SIG-M5 treated with dmso at 0.1 percent for 504 hours (cell line): ENCODE data around the gene FADS3.

Experiments
- DNase-seq: peaks from one replicate; lab custom pipeline; 2025; ENCODE audit not compliant: unreplicated experiment; lab: John Stamatoyannopoulos, UW

Gene FADS3

DNA sequence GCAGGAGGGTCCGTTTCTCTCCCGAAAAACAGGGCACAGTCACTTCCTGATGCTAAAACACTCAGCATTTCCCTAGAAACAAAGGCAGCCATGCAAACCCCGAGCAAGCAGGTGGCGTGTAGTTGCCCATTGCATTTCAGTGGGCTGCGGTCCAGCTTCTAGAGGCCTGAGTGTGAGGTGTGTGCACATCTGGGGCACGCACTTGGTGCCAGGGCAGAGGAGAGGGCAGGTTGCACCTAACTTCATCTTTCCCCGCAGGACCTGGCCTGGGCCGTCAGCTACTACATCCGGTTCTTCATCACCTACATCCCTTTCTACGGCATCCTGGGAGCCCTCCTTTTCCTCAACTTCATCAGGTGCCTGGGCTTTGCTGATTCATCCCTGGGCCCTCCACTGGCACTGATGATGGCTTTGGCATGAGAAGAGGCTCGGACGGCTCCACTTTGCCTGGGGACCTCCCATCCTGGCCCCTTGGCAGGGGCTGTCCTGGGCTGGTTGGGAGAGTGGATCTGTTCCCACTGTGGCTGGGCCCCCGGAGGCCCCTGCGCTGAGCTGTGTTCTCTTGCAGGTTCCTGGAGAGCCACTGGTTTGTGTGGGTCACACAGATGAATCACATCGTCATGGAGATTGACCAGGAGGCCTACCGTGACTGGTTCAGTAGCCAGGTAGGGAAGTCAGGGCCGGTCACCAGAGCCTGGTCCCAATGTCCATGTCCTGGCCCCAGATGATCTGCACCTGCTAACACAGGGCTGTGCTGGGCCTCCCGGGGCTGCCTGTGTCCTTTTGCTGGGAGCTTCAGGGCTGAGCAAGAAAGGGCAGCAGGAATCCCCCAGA lies 28.4 kb downstream of the FADS3 start:
- DNase-seq = no peak

GRCh38 chr11:61861634-61862033 lies 29.7 kb downstream of the FADS3 start:
- no peak for DNase-seq

GRCh38 chr11:61860054-61860903 lies 31.1 kb downstream of the FADS3 start:
- no peak for DNase-seq

DNA sequence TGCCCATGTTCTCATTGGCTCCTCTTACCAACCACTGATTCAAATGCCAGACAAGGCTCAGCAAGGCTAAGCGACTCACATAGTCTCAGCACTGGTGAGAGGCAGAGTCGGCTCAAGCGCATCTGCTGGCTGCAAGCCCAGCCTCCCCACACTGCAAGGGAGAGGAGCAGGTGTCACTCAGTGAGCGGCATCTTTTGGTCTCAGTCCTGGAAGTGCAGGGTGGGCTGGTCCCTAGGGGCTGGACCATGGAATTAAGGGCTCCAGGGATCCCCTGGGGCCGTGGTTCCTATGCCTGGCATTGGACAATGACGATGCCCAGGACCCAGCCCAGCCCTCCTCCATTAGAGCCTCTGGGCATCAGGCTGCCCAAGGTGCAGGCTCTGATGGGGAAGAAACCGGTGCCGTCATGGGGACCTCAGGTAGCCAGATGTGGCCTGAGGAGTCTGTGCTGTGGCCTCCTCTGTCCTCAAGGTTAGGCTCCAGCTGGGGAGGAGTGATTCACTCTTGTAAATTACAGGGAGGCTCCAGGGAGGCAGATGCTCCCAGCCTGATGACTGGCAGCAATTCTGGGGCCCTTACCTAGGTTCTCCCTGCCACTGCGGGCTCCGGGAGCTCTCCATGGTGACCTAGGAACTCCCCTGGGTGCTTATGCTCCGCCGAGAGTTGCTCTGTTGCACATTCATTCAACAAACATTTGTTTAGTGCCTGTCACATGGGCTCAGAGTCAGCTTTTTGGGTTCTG lies 35.2 kb downstream of the FADS3 start:
- DNase-seq = no peak

DNA sequence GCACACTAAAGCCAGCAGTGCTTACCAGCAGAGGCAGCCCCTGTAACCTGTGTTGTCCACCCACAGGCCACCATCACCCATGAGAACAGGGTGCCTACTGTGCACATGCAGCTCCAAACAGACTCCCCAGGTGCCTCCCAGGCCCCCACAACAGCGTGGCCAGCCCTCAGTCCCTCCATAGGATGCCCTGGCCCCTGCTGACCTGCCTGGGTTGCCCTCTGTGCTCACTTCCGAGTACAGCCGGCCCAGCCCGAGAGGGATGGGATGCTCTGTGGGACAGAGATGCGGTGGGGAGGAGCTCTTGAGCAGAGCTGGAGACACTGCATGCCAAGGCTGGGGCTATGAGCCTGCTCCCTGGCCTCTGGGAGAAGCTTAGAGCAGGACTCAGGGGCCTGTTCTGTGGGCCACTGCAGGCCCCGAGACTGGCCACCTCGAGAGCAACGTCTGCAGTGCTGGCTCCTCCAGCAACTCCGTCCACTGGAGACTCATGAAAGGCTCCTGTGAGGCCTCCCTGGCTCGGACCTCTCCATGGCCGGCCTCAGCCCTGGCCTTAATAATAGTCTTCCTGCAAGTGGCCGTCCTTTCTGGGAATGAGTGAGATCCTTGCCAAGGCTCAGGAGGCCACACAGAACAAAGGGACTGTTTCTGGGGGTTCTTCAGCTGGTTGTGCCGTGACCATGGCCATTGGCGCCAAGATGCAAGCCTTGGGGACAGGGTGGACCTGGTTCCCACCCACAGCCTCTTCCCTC lies 36.2 kb downstream of the FADS3 start:
- DNase-seq = no peak

DNA sequence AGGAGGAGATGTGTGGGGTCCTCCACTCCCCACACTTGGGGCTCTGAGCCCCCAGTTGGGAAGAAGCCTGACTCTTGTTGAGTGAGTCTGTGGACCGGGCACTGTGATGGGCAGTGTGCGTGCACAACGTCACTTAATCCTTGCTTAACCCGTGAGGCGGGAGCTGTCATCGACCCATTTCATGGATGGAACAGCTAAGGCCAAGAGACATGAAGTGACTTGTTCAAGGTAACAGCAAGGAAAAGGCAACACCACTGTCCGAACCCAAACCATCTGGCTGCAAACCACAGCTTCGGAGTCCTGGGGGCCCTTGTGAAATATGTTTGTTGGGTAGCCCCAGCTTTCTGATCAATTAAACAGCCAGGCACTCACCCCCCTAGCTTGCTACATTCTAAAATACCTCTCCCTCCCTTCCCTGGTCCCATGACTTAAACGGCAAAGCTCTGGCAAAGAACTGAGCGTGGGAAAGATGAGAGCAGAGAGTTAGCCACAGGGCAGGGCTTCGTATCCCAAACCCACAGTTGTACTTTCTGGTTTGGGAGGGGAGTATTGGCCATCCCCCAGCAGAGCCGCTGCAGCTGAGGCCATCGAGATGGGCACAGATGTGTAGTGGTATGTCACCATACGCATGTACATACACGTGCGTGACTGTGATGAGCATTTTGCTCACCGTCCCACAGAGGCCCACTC lies 37.0 kb downstream of the FADS3 start:
- no peak for DNase-seq

DNA sequence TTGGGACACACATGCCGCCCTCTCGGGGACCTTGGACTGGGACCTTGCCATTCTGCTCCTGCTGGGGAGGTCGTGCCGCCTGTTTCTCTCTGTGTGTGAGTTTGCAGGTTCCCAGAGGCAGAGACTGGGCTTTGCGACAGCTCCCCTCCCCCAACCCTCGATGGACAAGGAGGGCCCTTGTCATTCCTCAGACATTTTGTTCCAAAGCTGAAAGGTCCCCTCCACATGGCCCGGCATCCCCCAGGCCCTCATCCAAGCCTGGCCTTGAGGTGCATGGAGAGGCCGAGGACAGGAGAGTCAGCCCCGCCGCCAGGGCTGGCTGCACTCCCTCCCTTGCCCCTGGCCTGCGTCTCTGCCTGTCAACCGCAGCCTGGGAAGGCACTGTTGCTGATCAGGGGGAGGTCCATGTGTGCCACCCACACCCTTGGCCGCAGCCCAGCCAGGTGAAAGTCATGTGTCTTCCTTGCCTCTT lies 37.6 kb downstream of the FADS3 start:
- no peak for DNase-seq

- DNase-seq = no peak
Measured at GRCh38 chr11:61851900-61852295, 39.4 kb downstream of the FADS3 start.

GRCh38 chr11:61851113-61851899 lies 40.0 kb downstream of the FADS3 start:
- no peak for DNase-seq

GRCh38 chr11:61850687-61851086 lies 40.7 kb downstream of the FADS3 start:
- DNase-seq = no peak

GRCh38 chr11:61848631-61849030 lies 42.7 kb downstream of the FADS3 start:
- no peak for DNase-seq

DNA sequence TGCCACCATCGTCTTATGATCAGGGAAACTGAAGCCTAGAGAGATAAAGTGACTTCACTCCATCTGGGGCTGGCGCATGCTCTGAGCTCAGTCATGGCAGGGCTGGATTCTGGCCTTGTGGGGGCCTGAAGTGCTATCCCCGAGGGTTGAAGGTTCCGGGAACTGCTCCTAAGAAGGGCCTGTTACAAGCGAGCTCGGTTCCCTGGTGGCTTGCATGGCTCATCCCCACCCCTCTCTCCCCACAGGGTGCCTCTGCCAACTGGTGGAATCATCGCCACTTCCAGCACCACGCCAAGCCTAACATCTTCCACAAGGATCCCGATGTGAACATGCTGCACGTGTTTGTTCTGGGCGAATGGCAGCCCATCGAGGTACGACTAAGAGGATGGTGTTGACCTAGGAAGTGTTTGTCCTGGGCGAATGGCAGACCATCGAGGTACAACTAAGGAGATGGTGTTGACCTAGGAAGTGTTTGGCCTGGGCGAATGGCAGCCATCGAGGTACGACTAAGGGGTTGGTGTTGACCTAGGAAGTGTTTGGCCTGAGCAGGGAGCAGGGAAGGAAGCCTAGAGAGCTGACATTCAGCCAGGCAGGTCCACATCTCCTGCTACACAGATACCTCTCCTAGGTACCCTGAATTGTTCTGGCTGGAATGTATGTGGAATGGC lies 43.3 kb downstream of the FADS3 start:
- DNase-seq = no peak

DNA sequence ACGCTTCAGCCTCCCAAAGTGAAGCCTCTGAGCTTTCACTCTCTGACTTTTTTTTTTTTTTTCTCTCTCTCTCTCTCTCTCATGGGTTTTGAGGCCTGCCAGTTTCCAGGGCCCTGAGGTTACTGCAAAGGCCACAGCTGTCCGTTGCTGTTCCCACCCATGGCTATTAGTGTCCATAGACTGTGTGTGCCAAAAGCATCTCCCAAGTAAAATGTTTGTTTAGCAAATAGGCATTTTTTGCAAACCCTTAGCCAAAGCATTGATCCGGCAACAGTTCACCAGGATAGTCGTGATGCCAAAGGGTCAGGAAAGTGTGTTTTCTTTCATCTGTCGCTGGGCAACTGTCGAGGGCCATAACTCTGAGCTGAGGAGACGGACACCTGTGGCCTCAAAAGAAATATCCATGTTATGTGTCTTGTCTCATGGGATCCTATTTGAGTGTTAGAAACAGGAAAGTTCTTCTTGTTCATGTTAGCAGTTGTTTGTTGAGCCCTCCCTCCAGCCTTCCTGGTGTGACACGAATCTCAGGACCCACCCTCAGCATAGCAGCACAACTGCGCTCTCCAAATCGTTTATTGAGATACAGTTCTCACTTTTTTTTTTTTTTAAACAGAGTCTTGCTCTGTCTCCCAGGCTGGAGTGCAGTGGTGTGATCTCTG lies 44.9 kb downstream of the FADS3 start:
- no peak for DNase-seq

DNA sequence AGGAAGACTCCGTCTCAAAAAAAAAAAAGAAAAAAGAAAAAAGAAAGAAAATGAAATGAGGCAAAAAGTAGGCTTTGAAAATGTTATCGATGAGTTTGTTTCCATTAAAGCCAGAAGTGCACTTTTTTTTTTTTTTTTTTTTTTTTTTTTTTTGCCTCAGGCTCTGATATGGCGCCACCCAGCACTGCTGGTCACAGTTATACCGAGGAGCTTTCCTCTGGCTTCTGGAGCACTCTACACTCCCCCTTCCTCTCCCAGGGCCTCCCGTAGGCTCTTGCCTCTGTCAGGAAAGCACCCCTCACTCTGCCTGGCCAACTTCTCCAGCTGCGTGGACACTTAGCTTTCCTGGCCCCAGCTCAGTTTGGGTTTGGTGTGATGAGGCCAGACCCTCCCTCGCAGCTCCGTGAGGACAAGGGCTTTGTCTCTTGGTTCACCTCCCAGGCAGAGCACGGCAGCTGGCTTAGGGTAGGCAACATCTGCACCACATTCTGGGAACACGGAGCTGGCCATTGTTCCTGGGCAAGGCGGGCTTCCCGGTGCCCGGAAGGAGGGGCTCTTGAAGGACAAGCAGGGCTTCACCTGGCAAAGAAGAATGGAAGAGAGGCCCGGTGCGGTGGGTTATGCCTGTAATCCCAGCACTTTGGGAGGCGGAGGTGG lies 46.3 kb downstream of the FADS3 start:
- DNase-seq = no peak

DNA sequence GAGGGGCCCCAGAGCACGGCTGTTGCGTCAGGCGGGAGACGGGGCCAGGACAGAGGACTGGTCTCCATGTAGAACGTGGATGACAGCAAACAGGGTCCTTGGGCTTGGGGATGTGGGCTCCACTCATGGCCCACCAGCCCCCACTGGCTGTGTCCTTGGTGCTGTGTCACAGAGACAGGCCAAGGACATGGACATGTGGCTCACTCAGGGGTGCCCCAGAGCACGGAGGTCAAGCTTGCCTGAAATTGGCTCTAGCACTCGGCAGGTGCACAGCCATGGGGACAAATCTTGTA lies 48.9 kb downstream of the FADS3 start:
- DNase-seq = no peak

DNA sequence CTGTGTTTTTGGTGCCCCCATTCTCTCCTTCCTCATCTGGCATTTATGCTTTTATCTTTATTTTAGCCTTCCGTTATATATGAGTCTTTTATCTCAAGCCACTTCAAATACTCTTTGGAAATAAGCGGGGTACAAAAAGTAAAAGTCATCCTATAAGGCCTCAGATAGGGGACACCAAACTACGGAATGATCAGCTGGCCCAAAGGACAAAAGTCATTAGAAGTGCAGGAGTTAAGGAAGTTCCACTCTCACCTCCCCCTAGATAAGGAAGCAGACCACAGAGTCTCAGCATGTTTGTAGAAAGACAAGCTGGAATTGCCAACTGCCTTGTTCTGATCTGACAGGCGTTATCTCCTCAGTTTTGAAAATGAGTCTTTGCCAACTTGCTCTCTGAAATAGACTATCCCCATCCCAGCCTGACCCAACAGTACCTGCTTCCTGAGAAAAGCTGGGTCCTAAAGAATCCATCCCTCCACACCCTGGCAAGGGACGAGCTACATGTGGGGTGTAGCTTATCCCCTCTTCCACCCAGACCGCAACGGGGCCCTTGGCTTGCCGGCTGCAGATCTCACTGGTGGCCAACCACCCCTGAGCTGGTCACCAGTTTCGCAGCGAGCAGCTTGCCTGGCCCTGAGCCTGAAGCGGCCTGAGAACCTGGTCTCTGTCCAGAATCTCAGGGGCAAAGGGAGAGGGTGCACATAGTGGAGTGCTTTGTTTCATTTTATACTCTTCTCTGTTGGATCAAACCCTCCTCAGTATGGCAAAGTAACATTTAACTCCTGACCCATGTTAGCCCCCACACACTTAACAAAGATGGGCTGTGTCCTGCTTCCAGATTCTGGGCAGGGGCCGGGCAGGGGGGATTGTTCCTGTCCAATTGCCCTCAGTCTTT lies 49.5 kb downstream of the FADS3 start:
- no peak for DNase-seq

- DNase-seq = no peak
Measured at GRCh38 chr11:61840371-61840770, 51.0 kb downstream of the FADS3 start.
